GM19035 (cell line): ENCODE measurements around the gene KRTAP5-7.
"Not testable (repeated sequence)": the region's sequence is repeated elsewhere in the genome, so short reads cannot be mapped to it uniquely, and the experiment has no call there.

Experiments used
- ATAC-seq: cut with Tn5 transposase; IDR thresholded peaks from one replicate; pipeline ENCODE4 v1.9.1; 2021; ENCODE audit not compliant: unreplicated experiment

KRTAP5-7 gene, protein sequence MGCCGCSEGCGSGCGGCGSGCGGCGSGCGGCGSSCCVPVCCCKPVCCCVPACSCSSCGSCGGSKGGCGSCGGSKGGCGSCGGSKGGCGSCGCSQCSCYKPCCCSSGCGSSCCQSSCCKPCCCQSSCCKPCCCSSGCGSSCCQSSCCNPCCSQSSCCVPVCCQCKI

DNA sequence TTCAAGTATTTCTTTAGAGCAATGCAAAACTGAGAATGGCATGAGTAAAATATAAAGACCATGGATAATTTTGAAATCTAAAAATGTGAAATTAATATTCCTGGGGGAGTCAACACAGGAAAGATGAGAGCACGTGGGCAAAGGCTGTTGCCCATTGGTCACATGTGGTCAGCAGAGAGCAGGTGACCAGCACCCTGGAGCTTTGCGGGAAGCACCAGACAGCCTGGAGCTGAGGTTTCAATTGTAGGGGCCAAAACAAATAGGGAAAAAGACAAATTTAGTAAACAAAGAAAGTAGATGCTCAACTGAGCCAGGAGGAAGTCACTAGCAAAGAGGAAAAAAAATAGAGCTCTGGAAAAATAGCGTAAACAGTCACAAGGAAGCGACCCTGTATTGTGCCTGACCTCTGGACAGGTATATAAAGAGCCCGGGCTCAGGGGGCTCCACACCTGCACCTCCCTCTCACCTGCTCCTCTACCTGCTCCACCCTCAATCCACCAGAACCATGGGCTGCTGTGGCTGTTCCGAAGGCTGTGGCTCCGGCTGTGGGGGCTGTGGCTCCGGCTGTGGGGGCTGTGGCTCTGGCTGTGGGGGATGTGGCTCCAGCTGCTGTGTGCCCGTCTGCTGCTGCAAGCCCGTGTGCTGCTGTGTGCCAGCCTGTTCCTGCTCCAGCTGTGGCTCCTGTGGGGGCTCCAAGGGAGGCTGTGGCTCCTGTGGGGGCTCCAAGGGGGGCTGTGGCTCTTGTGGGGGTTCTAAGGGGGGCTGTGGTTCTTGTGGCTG lies at the start of gene KRTAP5-7:
Gene KRTAP5-7, plus strand, starts transcription at position 472 of the 780 bp plus-strand sequence. Its CDS starts 34 bp downstream, at position 506.
- ATAC-seq = not testable (repeated sequence)

- ATAC-seq = no peak
Observed at GRCh38 chr11:71477641-71478527, 49.2 kb upstream of the KRTAP5-7 start.

GRCh38 chr11:71478528-71478840 lies 48.6 kb upstream of the KRTAP5-7 start:
- ATAC-seq = no peak

DNA sequence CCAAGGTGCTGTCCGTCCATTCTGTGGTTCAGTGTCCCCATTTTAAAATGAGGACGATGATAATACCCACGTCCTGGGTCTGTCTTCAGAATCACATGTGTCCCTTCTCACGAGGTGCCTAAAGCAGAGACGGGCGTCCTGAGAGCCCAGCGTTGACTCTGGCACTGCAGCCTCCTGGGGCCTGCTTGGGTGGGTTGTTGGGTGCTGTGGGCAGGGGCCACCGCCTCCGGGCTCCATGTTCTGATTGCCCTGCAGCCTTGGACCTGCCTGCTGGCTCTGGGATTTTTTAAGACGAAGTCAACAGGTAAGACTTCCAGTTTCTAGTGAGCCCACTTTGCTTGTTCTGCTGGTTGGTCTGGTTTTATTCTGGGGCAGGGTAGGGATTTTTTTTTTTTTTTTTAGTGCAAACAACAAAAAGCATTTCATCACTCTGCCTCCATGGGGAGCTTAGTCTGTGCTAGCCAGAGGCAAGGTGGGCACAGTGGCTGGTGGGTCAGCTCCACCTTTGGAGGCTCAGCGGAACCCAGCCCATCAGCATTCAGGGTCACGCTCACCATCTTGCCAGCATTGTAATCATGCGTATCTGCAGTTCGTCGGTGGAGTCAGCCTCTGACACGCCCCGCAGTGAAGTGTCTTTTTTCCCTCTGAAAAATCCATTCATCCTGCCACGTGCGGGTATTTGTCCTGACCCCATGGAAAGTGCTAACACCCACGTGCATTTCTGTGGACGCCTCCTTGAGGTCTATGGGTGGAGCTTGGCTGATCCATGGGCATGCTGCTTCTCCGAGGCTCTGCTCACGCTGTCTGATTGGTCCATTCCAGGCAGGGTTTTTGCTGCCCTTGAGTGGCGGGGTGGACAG lies 45.7 kb upstream of the KRTAP5-7 start:
- ATAC-seq = no peak

DNA sequence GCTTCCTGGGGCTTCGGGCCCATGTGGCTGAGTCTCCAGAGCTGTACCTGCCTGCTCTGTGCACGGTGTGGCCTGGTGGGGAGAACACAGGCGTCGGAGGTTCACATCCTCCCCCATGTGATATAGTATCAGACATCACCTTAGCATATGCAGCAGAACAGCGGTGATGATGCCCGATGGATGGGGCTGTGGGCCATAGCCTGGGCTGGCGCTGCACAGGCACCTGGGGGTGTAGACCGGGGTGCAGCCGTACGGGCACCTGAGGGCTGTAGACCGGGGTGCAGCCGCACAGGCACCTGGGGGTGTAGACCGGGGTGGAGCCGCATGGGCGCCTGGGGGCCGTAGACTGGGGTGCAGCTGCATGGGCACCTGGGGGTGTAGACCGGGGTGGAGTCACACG lies 44.9 kb upstream of the KRTAP5-7 start:
- no peak for ATAC-seq

DNA sequence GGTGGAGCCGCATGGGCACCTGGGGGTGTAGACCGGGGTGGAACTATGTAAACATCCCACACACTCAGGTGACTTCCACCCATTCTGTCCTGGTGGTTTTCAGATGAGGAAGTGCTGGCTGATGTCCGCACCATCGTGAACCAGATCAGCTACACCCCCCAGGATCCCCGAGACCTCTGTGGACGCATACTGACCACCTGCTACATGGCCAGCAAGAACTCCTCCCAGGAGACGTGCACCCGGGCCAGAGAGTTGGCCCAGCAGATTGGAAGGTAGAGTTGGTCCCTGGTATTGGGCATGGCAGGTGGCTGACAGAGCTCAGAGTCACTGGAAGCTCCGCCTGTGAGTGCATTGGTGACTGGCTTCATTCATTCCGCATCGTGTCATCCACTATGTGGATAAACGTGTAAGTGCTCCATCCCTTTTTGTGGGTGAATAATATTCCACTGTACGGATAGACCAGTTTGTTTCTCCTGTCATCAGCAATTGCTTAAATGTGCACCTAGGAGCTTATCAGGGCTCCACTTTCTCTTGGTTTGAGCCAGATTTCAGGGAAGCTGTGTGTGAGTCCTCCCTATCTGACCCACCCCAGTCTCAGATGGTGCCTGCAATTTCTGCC lies 44.2 kb upstream of the KRTAP5-7 start:
- no peak for ATAC-seq

- ATAC-seq = no peak
Observed at GRCh38 chr11:71483692-71484091, 43.4 kb upstream of the KRTAP5-7 start.

DNA sequence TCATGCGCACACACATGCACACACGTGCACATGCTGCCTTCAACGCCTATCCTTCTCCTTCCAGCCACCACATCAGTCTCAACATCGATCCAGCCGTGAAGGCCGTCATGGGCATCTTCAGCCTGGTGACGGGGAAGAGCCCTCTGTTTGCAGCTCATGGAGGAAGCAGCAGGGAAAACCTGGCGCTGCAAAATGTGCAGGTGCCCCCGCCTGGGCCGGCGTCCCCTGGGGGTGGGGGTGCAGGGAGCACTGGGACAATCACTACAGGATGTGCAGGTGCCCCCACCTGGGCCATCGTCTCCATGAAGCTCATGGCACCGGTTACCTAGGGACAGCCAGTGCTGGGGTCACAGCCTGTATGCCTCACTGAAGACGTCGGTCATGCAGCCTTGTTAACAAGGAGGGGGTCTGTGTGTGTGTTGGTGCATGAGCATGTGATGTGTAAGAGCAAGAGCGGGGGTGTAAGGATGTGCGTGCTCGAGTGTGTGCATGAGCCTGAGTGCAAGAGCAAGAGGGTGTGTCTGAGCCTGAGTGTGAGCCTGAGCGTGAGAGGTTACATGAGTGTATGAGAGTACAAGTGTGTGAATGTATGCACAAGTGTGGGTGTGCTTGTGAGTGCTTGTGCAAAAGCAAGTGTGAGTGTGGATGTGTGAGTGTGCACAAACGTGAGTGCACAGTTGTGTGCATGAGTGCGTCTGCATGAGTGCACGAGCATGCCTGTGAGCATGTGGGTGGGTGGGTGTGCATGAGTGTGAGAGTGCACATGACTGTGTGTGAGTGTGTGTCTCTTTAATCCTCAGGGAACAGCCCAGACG lies 42.6 kb upstream of the KRTAP5-7 start:
- no peak for ATAC-seq

DNA sequence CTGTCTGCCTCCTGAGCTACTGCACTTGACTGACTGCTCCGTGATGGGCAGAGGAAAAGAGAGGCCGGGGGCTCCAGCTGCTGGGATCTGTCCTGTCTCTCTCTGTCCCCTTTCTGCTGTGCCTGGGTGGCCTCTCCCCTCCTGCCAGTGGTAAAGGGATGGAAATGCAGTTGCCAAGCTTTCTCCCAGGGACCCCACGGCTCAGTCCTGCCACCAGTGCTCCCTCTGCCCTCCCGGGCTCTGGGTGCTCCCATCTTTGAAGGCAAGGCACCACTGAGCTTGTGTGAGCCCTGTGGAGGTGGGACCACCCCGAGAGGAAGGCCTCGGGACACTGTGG lies 42.0 kb upstream of the KRTAP5-7 start:
- ATAC-seq = no peak

GRCh38 chr11:71485466-71485865 lies 41.6 kb upstream of the KRTAP5-7 start:
- no peak for ATAC-seq

- no peak for ATAC-seq
Observed at GRCh38 chr11:71486320-71486719, 40.7 kb upstream of the KRTAP5-7 start.

DNA sequence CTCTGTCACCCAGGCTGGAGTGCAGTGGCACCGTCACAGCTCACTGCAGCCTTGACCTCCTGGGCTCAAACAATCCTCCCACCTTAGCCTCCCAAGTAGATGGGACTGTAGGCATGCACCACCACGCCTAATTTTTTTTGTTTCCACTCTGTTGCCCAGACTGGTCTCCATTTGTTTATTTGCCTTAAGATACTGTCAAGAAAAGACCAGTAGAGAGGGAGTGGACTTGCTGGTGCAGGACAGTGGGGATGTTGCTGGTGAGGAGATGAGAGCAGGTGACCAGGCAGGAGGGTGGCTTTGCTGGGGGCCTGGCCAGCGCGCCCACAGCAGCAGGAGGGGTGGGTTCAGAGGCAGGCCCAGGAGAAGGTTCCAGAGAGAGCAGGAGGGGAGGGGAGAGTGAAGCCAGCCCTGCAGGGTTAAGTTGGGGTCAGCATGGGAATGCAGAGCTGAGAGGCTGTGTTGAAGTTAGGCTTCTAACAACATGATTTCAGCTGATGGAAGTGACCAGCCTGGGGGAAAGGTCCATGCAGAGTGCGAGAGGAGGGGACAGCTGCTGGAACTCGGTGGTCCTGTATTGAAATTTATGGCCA lies 38.3 kb upstream of the KRTAP5-7 start:
- no peak for ATAC-seq

DNA sequence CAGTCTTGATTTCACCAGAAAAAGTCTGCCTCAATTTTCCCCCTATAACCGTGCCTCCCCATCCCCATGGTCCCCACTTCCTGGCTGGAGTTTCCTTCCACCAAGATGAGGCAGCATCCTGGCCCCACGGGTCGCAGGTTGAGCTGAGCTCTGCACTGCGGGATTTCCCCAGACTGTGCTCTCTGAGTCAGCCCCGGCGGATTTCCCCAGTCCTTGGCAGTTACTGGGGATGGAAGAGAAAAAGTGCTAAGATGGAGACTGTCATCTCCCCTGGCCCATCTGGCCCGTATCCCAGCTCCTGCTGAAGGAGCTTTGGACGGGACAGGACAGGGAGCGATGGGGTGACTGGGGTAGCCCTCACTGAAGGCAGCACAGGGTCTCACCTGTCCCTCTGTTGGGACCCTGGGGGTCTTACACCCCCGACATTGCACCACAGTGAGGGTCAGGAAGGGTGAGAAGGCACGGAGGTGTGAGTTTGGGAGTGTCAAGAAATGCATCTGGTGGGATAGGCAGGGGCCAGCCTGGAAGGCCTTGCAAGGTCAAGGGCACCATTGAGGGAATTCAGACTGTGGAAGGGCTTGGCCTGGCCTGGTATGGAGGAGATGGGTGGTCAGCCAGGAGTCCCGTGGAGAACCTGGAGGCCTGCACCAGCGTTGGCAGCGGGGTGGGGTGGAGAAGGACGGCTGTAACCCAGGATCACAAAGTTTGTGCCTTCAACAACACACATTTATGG lies 37.6 kb upstream of the KRTAP5-7 start:
- ATAC-seq = no peak

DNA sequence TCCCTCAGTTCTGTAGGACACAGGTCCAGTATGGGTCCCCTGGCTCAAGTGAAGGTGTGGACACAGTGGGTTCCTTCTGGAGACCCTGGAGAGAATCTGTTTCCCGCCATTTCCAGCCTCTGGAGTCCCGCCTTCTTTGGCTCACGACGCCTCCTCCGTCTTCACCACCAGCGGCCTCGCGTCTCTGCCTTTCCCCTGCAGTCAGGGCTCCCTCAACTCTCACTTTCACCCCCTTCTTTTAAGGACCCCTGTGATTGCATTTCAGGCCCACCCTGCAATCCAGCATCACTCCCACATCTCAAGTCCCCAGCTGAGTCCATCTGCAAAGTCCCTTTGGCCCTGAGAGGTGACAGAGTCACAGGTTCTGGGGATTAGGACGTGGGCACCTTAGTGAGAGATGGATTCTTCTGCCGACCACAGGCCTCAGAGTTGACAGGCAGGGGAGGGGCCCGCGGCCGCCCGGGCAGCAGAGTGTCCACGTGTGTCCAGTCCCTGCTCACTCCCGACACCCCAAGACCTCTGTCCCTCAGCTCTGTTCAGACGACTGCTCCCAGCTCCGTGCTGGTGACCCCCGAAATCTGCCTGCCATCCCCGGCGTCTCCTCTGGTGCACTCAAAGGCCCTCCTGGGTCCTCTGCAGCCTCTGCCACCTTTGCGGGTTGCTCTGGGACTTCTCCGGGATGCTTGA lies 36.9 kb upstream of the KRTAP5-7 start:
- ATAC-seq = no peak

- no peak for ATAC-seq
Observed at GRCh38 chr11:71490731-71491390, 36.2 kb upstream of the KRTAP5-7 start.

DNA sequence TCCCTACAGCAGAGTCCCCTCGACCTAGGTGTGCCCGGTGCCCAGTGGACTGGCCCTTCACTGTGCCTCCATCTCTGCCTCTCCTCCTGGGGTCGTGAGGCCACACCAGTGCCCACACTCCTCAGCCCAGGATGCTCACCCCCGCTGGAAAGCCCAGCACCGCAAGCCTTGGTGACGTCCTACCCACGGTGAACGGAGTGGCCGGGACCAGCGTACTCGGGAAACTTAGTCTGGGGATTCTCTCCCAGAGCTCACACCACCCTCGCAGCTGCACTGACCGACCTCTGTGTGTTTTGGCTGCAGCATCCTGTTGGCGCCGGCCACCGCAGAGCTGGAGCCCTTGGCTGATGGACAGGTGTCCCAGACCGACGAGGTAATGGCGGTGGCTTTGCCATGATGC lies 35.5 kb upstream of the KRTAP5-7 start:
- ATAC-seq = no peak

GRCh38 chr11:71491940-71492339 lies 35.1 kb upstream of the KRTAP5-7 start:
- no peak for ATAC-seq
